K562 (cell line): ENCODE data around the gene NUMB. TPM values are rescaled to one million over a fixed set of nuclear protein-coding genes. Genes with fewer than 3 reads are reported as not detected.

Source experiments
- CAMTA2 ChIP-seq: fragments of 250-450 bp; sonication (Bioruptor Pico); conservative IDR thresholded peaks from 2 replicates; pipeline ENCODE4 v1.5.1; 2022
- ETS2 ChIP-seq: IDR thresholded peaks from 2 replicates; pipeline ENCODE4 v1.6.1; 2016; ENCODE audit warnings: borderline replicate concordance, missing genetic modification characterization, mild to moderate bottlenecking, moderate library complexity, missing compliant biosample characterization; ENCODE audit not compliant: poor library complexity, severe bottlenecking
- HBP1 ChIP-seq: fragments of 450-650 bp; formaldehyde crosslinking; IDR thresholded peaks from 2 replicates; pipeline ENCODE4 v1.4.0; 2022; ENCODE audit warnings: missing genetic modification characterization
- HDAC8 ChIP-seq: fragments of 450-650 bp; IDR thresholded peaks from 2 replicates; pipeline ENCODE4 v1.6.1; 2016; ENCODE audit warnings: mild to moderate bottlenecking, missing genetic modification characterization, moderate library complexity, missing compliant biosample characterization
- HMGXB4 ChIP-seq: sonication (generic); formaldehyde crosslinking; IDR thresholded peaks from 2 replicates; pipeline ENCODE4 v1.8.1; 2023; ENCODE audit warnings: mild to moderate bottlenecking, missing genetic modification reagents
- MXI1 ChIP-seq: IDR thresholded peaks from 2 replicates; pipeline ENCODE4 v1.6.1; 2011; ENCODE audit warnings: low read depth, mild to moderate bottlenecking, improper control_type of control experiment, low read length
- MYNN ChIP-seq, 2 experiments: sonication (generic); formaldehyde crosslinking in 1 of 2; IDR thresholded peaks; 2 replicates each; pipeline versions ENCODE4 v1.5.0 to v1.6.1; 2016 to 2020; ENCODE audit warnings: antibody characterized with exemption in 1 of 2, missing genetic modification reagents in 1 of 2
- NCOA1 ChIP-seq: fragments of 450-650 bp; IDR thresholded peaks from 2 replicates; pipeline ENCODE4 v1.6.1; 2016; ENCODE audit warnings: low read depth
- NCOA6 ChIP-seq: fragments of 450-650 bp; IDR thresholded peaks from 2 replicates; pipeline ENCODE4 v1.6.1; 2017; ENCODE audit warnings: mild to moderate bottlenecking
- NFE2 ChIP-seq: IDR thresholded peaks from 2 replicates; pipeline ENCODE4 v1.6.1; 2014; ENCODE audit warnings: antibody characterized with exemption, low read depth
- RAD21 ChIP-seq, 2 experiments: fragments of 250-450 bp in 1 of 2; fragments of 450-650 bp in 1 of 2; sonication (Bioruptor Pico) in 1 of 2; formaldehyde crosslinking in 1 of 2; IDR thresholded peaks in 1 of 2; conservative IDR thresholded peaks in 1 of 2; 2 replicates each; pipeline versions ENCODE4 v1.4.0 to v1.8.0; 2020 to 2022; ENCODE audit warnings: mild to moderate bottlenecking in 2 of 2, moderate library complexity in 1 of 2
- REST ChIP-seq, 2 experiments: fragments of 450-650 bp; formaldehyde crosslinking in 1 of 2; IDR thresholded peaks; 2 replicates each; pipeline versions ENCODE4 v1.4.0 to v1.6.1; 2014 to 2020; ENCODE audit warnings: mild to moderate bottlenecking in 2 of 2, borderline replicate concordance in 1 of 2, low read depth in 1 of 2
- SMC3 ChIP-seq: conservative IDR thresholded peaks from 2 replicates; pipeline ENCODE4 v1.6.1; 2011; ENCODE audit warnings: low read depth, low read length, improper control_type of control experiment; ENCODE audit not compliant: insufficient read depth
- TBP ChIP-seq: optimal IDR thresholded peaks from 2 replicates; pipeline ENCODE3; 2011; ENCODE audit warnings: low read depth, low read length, improper control_type of control experiment
- USF2 ChIP-seq: sonication (generic); formaldehyde crosslinking; IDR thresholded peaks from 2 replicates; pipeline ENCODE4 v1.5.0; 2020; ENCODE audit warnings: missing genetic modification reagents
- ZNF124 ChIP-seq: sonication (generic); formaldehyde crosslinking; IDR thresholded peaks from 2 replicates; pipeline ENCODE4 v1.8.1; 2022; ENCODE audit warnings: missing genetic modification reagents
- polyA plus RNA-seq, 8 experiments: library from polyadenylated mRNA; depleted of rRNA in 4 of 8; stranded (reverse) in 5 of 8; unstranded in 3 of 8; fragments of >200 nt; fragmentation: Nextera tagmentation in 2 of 8; fragmentation: Illumina TruSeq in 1 of 8; extraction: Ambion mirVana in 2 of 8; extraction: Trizol in 1 of 8; gene quantifications; 2 replicates each; pipeline versions ENCODE4 v1.2.1 to v1.2.3, GENCODE V29; 2011 to 2014; ENCODE audit warnings: inconsistent platforms in 1 of 8, missing spikeins in 1 of 8
- total RNA-seq, 7 experiments: library from RNA; depleted of rRNA in 6 of 7; stranded (reverse); fragments of >200 nt in 6 of 7; fragmentation: Illumina TruSeq in 2 of 7; extraction: Trizol in 2 of 7; gene quantifications; 2 replicates each; pipeline versions ENCODE4 v1.2.1 to v1.2.3, GENCODE V29; 2011 to 2021; ENCODE audit warnings: low replicate concordance in 1 of 7

Gene NUMB
- total and polyA plus RNA-seq, 9 of the 15 experiments (the other 6 are each of a cell fraction or from before 2014, with no cell fraction given) = 13.5 to 54.0 (median 32.3) TPM

- TF ChIP-seq REST (IDR thresholded peaks at IDR 0.05; ENCODE audit: borderline replicate concordance) (peak; percentile 55; the same call in 1 of the 2 replicates), REST (CRISPR knock-in tag; IDR thresholded peaks at IDR 0.05; ENCODE audit: low read depth) (no peak), TBP (no peak), HDAC8 (tag) (no peak), HBP1 (CRISPR knock-in tag) (no peak), NCOA1 (no peak), RAD21 (CRISPR knock-in tag; conservative IDR thresholded peaks at IDR 0.05 in 1 of 2, IDR thresholded peaks at IDR 0.05 in 1 of 2) (peak; percentile 36 to 72), HMGXB4 (CRISPR knock-in tag) (no peak), ZNF124 (CRISPR knock-in tag) (no peak), NFE2 (no peak), MYNN (IDR thresholded peaks at IDR 0.05) (no peak), MYNN (CRISPR knock-in tag; IDR thresholded peaks at IDR 0.05) (no peak), ETS2 (tag) (no peak), NCOA6 (no peak), MXI1 (no peak), SMC3 (peak; percentile 37), USF2 (CRISPR knock-in tag) (no peak), CAMTA2 (no peak)
Observed at GRCh38 chr14:73295198-73295796, 163.0 kb downstream of the NUMB start (continued).
